K562 (cell line): ENCODE data around the gene PTGIR. TPM values are rescaled to one million over a fixed set of nuclear protein-coding genes. Genes with fewer than 3 reads are reported as not detected.
A peak's percentile ranks its signal among the peaks of the same experiment; 100 is the strongest.

Source experiments
- BHLHE40 ChIP-seq: IDR thresholded peaks from 2 replicates; pipeline ENCODE4 v1.6.1; 2011; ENCODE audit warnings: low read length, improper control_type of control experiment
- DMBX1 ChIP-seq: fragments of 250-450 bp; sonication (Bioruptor Pico); IDR thresholded peaks from 2 replicates; pipeline ENCODE4 v1.8.0; 2022; ENCODE audit warnings: inconsistent platforms, mild to moderate bottlenecking, moderate library complexity, borderline replicate concordance
- ETS2 ChIP-seq: IDR thresholded peaks from 2 replicates; pipeline ENCODE4 v1.6.1; 2016; ENCODE audit warnings: borderline replicate concordance, missing genetic modification characterization, mild to moderate bottlenecking, moderate library complexity, missing compliant biosample characterization; ENCODE audit not compliant: poor library complexity, severe bottlenecking
- FIP1L1 ChIP-seq: fragments of 200-400 bp; formaldehyde crosslinking; IDR thresholded peaks from 2 replicates; pipeline ENCODE4 v1.6.1; 2018; ENCODE audit warnings: mild to moderate bottlenecking, low read depth, low read length; ENCODE audit not compliant: poor library complexity, severe bottlenecking
- HDAC6 ChIP-seq: IDR thresholded peaks from 2 replicates; pipeline ENCODE4 v1.6.1; 2012; ENCODE audit warnings: low read depth, mild to moderate bottlenecking, control low read depth, inconsistent platforms, low read length, moderate library complexity
- ILF3 ChIP-seq: fragments of 450-650 bp; IDR thresholded peaks from 2 replicates; pipeline ENCODE4 v1.6.1; 2018; ENCODE audit warnings: antibody characterized with exemption, mild to moderate bottlenecking, moderate library complexity, borderline replicate concordance
- KHSRP ChIP-seq: fragments of 450-650 bp; IDR thresholded peaks from 2 replicates; pipeline ENCODE4 v1.6.1; 2017
- MTA2 ChIP-seq: fragments of 450-650 bp; IDR thresholded peaks from 2 replicates; pipeline ENCODE4 v1.6.1; 2016; ENCODE audit warnings: low read depth
- NFIX ChIP-seq: fragments of 250-450 bp; sonication (Bioruptor Pico); IDR thresholded peaks from 2 replicates; pipeline ENCODE4 v1.4.0; 2020; ENCODE audit warnings: low read depth, mild to moderate bottlenecking, moderate library complexity
- NFXL1 ChIP-seq: fragments of 450-650 bp; formaldehyde crosslinking; IDR thresholded peaks from 2 replicates; pipeline ENCODE4 v1.4.0; 2021; ENCODE audit warnings: mild to moderate bottlenecking
- NR2C1 ChIP-seq, 2 experiments: fragments of 450-650 bp; IDR thresholded peaks; 2 replicates each; pipeline ENCODE4 v1.6.1; 2017; ENCODE audit warnings: mild to moderate bottlenecking in 2 of 2, antibody characterized with exemption in 1 of 2, inconsistent platforms in 1 of 2, missing compliant biosample characterization in 1 of 2, missing genetic modification characterization in 1 of 2
- POLR2H ChIP-seq: IDR thresholded peaks from 2 replicates; pipeline ENCODE4 v1.6.1; 2016; ENCODE audit warnings: missing genetic modification characterization, low read depth, mild to moderate bottlenecking, control low read depth, missing compliant biosample characterization, moderate library complexity
- RNF2 ChIP-seq: sonication (generic); IDR thresholded peaks from 2 replicates; pipeline ENCODE4 v1.6.1; 2016
- SIN3A ChIP-seq, 2 experiments: fragments of 150-350 bp in 1 of 2; IDR thresholded peaks; 2 replicates each; pipeline ENCODE4 v1.6.1; 2011 to 2016; ENCODE audit warnings: borderline replicate concordance in 2 of 2, low read depth in 2 of 2, low read length in 2 of 2, mild to moderate bottlenecking in 2 of 2, moderate library complexity in 2 of 2; ENCODE audit not compliant: control insufficient read depth in 1 of 2
- SMARCE1 ChIP-seq: fragments of 450-650 bp; IDR thresholded peaks from 2 replicates; pipeline ENCODE4 v1.7.1; 2016; ENCODE audit warnings: mild to moderate bottlenecking
- SNRNP70 ChIP-seq: fragments of 200-400 bp; formaldehyde crosslinking; optimal IDR thresholded peaks from 2 replicates; pipeline ENCODE3; 2017; ENCODE audit warnings: low read depth, low read length
- SRSF1 ChIP-seq: fragments of 200-400 bp; formaldehyde crosslinking; IDR thresholded peaks from 2 replicates; pipeline ENCODE4 v1.6.1; 2017; ENCODE audit warnings: mild to moderate bottlenecking, low read depth, low read length, moderate library complexity
- TAF15 ChIP-seq: fragments of 200-400 bp; formaldehyde crosslinking; IDR thresholded peaks from 2 replicates; pipeline ENCODE4 v1.6.1; 2017; ENCODE audit warnings: mild to moderate bottlenecking, low read depth, low read length, moderate library complexity
- TCF3 ChIP-seq: sonication (generic); formaldehyde crosslinking; IDR thresholded peaks from 2 replicates; pipeline ENCODE4 v1.4.0; 2020; ENCODE audit warnings: mild to moderate bottlenecking, missing genetic modification reagents
- TGIF2 ChIP-seq: sonication (generic); formaldehyde crosslinking; IDR thresholded peaks from 2 replicates; pipeline ENCODE4 v1.8.1; 2022; ENCODE audit warnings: mild to moderate bottlenecking, missing genetic modification reagents, moderate library complexity
- ZBTB1 ChIP-seq: sonication (generic); formaldehyde crosslinking; IDR thresholded peaks from 2 replicates; pipeline ENCODE4 v1.8.1; 2023; ENCODE audit warnings: missing genetic modification reagents, low read depth, mild to moderate bottlenecking, borderline replicate concordance
- ZBTB8A ChIP-seq: fragments of 450-650 bp; IDR thresholded peaks from 2 replicates; pipeline ENCODE4 v1.6.1; 2018; ENCODE audit warnings: mild to moderate bottlenecking, moderate library complexity; ENCODE audit not compliant: partially characterized antibody
- ZC3H4 ChIP-seq: sonication (generic); formaldehyde crosslinking; IDR thresholded peaks from 2 replicates; pipeline ENCODE4 v1.9.0; 2021; ENCODE audit warnings: missing genetic modification reagents, borderline replicate concordance
- ZC3H8 ChIP-seq: fragments of 450-650 bp; IDR thresholded peaks from 2 replicates; pipeline ENCODE4 v1.6.1; 2017
- ZNF408 ChIP-seq: fragments of 250-450 bp; sonication (Bioruptor Pico); IDR thresholded peaks from 2 replicates; pipeline ENCODE4 v1.4.0; 2020; ENCODE audit warnings: low read depth, mild to moderate bottlenecking, moderate library complexity
- polyA plus RNA-seq, 8 experiments: library from polyadenylated mRNA; depleted of rRNA in 4 of 8; stranded (reverse) in 5 of 8; unstranded in 3 of 8; fragments of >200 nt; fragmentation: Nextera tagmentation in 2 of 8; fragmentation: Illumina TruSeq in 1 of 8; extraction: Ambion mirVana in 2 of 8; extraction: Trizol in 1 of 8; gene quantifications; 2 replicates each; pipeline versions ENCODE4 v1.2.1 to v1.2.3, GENCODE V29; 2011 to 2014; ENCODE audit warnings: inconsistent platforms in 1 of 8, missing spikeins in 1 of 8
- total RNA-seq, 7 experiments: library from RNA; depleted of rRNA in 6 of 7; stranded (reverse); fragments of >200 nt in 6 of 7; fragmentation: Illumina TruSeq in 2 of 7; extraction: Trizol in 2 of 7; gene quantifications; 2 replicates each; pipeline versions ENCODE4 v1.2.1 to v1.2.3, GENCODE V29; 2011 to 2021; ENCODE audit warnings: low replicate concordance in 1 of 7
- TF ChIP-seq, protein P1 (sequence below), 2 experiments: fragments of 250-450 bp in 1 of 2; fragments of 450-650 bp in 1 of 2; sonication (Bioruptor Pico) in 1 of 2; IDR thresholded peaks; 2 replicates each; pipeline versions ENCODE4 v1.6.1 to v1.8.0; 2016 to 2021; ENCODE audit warnings: mild to moderate bottlenecking in 2 of 2, moderate library complexity in 2 of 2, missing compliant biosample characterization in 1 of 2, missing genetic modification characterization in 1 of 2
- TF ChIP-seq, protein P2 (sequence below): fragments of 450-650 bp; IDR thresholded peaks from one replicate; pipeline ENCODE4 v1.6.1; 2018; ENCODE audit warnings: mild to moderate bottlenecking, moderate library complexity; ENCODE audit not compliant: partially characterized antibody

PTGIR gene
- total and polyA plus RNA-seq, 9 of the 15 experiments (the other 6 are each of a cell fraction or from before 2014, with no cell fraction given) = 0.11 to 3.4 (median 1.1) TPM; not detected in 1

GRCh38 chr19:46639358-46640182 lies 14.7 kb upstream of the PTGIR start (continued):
- TF ChIP-seq SMARCE1 = no peak
- no peak for TF ChIP-seq ZNF408 (CRISPR knock-in tag)
- TF ChIP-seq, protein P1, sequence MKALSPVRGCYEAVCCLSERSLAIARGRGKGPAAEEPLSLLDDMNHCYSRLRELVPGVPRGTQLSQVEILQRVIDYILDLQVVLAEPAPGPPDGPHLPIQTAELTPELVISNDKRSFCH (CRISPR knock-in tag; IDR thresholded peaks at IDR 0.05) = no peak
- TF ChIP-seq, protein P1 (tag; IDR thresholded peaks at IDR 0.05) = no peak
- TF ChIP-seq FIP1L1 = peak; percentile 53
- TF ChIP-seq ZBTB8A = no peak
- no peak for TF ChIP-seq SRSF1
- no peak; the same call in 1 of the 2 replicates for TF ChIP-seq ZC3H4 (CRISPR knock-in tag)
- TF ChIP-seq KHSRP = no peak
- TF ChIP-seq ETS2 (tag) = no peak
- TF ChIP-seq NFXL1 (CRISPR knock-in tag) = no peak
- no peak for TF ChIP-seq MTA2
- TF ChIP-seq ZBTB1 (CRISPR knock-in tag) = no peak
- no peak for TF ChIP-seq NFIX (CRISPR knock-in tag)
- no peak for TF ChIP-seq TCF3
- TF ChIP-seq TAF15 = no peak
- TF ChIP-seq POLR2H (tag) = no peak
- TF ChIP-seq ZC3H8 = no peak
- no peak for TF ChIP-seq SIN3A (IDR thresholded peaks at IDR 0.05; ENCODE audit: borderline replicate concordance in 2 of 2, control insufficient read depth in 1 of 2, low read depth in 2 of 2, low read length in 2 of 2)
- no peak for TF ChIP-seq TGIF2 (CRISPR knock-in tag)
- no peak for TF ChIP-seq BHLHE40
- no peak for TF ChIP-seq ILF3
- TF ChIP-seq NR2C1 (IDR thresholded peaks at IDR 0.05) = no peak
- no peak for TF ChIP-seq NR2C1 (tag; IDR thresholded peaks at IDR 0.05)
- no peak for TF ChIP-seq RNF2
- TF ChIP-seq, protein P2, sequence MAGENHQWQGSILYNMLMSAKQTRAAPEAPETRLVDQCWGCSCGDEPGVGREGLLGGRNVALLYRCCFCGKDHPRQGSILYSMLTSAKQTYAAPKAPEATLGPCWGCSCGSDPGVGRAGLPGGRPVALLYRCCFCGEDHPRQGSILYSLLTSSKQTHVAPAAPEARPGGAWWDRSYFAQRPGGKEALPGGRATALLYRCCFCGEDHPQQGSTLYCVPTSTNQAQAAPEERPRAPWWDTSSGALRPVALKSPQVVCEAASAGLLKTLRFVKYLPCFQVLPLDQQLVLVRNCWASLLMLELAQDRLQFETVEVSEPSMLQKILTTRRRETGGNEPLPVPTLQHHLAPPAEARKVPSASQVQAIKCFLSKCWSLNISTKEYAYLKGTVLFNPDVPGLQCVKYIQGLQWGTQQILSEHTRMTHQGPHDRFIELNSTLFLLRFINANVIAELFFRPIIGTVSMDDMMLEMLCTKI = no peak
- TF ChIP-seq DMBX1 (CRISPR knock-in tag) = no peak
- no peak for TF ChIP-seq HDAC6
- no peak for TF ChIP-seq SNRNP70
